HUES6 (cell line): Measurements from ENCODE around the gene BCAS3.
A peak's percentile ranks its signal among the peaks of the same experiment; 100 is the strongest.

Experiments
- H3K27ac ChIP-seq: 2 replicates; pipeline ENCODE4 v1.7.0; 2013; ENCODE audit warnings: low read depth, mild to moderate bottlenecking, low read length, inconsistent platforms
- H3K27me3 ChIP-seq: 2 replicates; pipeline ENCODE4 v1.6.1; 2013; ENCODE audit warnings: low read length; ENCODE audit not compliant: control insufficient read depth, insufficient read depth
- H3K36me3 ChIP-seq: 2 replicates; pipeline ENCODE4 v1.6.1; 2013; ENCODE audit warnings: low read length; ENCODE audit not compliant: control insufficient read depth, insufficient read depth
- H3K4me1 ChIP-seq: 2 replicates; pipeline ENCODE4 v1.6.1; 2013; ENCODE audit warnings: low read length; ENCODE audit not compliant: control insufficient read depth, insufficient read depth
- H3K4me3 ChIP-seq: 2 replicates; pipeline ENCODE4 v1.5.1; 2013; ENCODE audit warnings: low read depth, low read length
- H3K9ac ChIP-seq: one replicate; pipeline ENCODE4 v1.6.1; 2013; ENCODE audit warnings: mild to moderate bottlenecking, low read length
- H3K9me3 ChIP-seq: 2 replicates; pipeline ENCODE4 v1.6.1; 2013; ENCODE audit warnings: low read depth, low read length; ENCODE audit not compliant: control insufficient read depth, insufficient read depth

The BCAS3 gene

GRCh38 chr17:61414141-61414935 lies 736.7 kb downstream of the BCAS3 start:
- Histone ChIP-seq H3K27me3 (peaks cover 89% of the 10 kb centered on the region), H3K4me1 (peaks cover 14% of the 10 kb centered on the region), H3K27ac (no peak overlapping the region), H3K9ac (no peak overlapping the region), H3K4me3 (no peak overlapping the region), H3K9me3 (no peaks in the 10 kb centered on the region), H3K36me3 (no peaks in the 10 kb centered on the region)

DNA sequence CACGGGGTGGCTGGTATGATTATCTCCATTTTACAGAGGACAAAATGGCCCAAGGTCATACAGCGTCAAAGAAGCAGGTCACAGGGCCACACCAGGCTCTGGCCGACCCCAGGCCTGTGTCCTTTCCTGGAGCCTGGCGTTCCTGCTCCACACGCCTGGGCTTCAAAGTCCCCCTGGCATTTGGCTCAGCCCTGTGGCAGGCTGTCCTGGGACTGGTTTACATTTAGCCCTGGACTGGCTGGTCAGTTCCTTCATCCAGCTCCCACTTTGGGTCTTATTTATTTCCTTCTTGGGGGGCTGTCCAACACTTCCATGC lies 737.2 kb downstream of the BCAS3 start:
- Histone ChIP-seq H3K4me3 (no peak overlapping the region), H3K4me1 (peaks cover 14% of the 10 kb centered on the region), H3K9me3 (no peaks in the 10 kb centered on the region), H3K36me3 (no peaks in the 10 kb centered on the region), H3K27me3 (peaks cover 84% of the 10 kb centered on the region), H3K9ac (no peak overlapping the region), H3K27ac (no peak overlapping the region)

DNA sequence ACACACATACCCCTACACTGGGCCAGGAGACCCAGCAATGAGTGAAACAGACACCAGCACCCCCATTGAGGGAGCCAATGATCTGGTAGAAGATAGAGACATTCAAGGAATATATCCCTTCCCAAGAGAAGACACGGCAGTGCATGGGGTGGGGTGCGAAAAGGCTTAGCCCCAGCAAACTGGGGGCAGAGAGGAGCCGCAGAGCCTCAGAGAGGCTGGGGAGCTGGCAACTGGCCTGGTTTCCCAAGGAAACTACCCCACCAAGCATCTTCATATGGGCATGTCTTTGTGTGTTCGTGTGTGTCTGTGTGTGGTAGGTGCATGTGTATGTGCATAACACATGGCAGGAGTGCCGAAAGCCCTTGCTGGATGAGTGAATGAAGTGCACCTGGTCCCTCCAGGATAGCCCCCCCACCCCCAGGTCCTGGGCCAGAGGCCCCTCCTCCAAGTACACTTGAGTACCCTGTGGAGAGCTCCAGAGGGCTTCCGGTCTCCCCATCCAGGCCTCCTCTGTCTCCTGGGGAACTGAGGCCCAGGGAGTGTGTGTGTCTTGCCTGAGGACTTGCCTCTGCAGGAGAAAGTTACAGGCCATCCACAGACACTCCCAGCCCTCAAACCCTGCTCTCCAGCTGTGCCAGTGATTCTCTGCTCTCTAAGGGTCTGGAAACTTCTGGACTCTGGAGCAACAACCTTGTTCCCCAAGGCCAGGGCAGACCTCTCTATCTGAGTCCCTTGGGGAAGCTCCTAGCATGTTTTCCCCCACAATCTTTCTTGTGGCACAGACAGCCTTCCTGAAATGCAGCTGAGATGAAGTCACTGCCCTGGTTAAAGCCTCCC lies 737.9 kb downstream of the BCAS3 start:
- Histone ChIP-seq H3K4me1 (peaks cover 14% of the 10 kb centered on the region), H3K9me3 (no peaks in the 10 kb centered on the region), H3K27ac (no peak overlapping the region), H3K27me3 (peaks cover 78% of the 10 kb centered on the region), H3K4me3 (no peak overlapping the region), H3K9ac (no peak overlapping the region), H3K36me3 (no peaks in the 10 kb centered on the region)

GRCh38 chr17:61416211-61416539 lies 738.5 kb downstream of the BCAS3 start:
- Histone ChIP-seq H3K9me3 (no peaks in the 10 kb centered on the region), H3K36me3 (no peaks in the 10 kb centered on the region), H3K27ac (no peak overlapping the region), H3K4me1 (peaks cover 14% of the 10 kb centered on the region), H3K4me3 (peak overlapping the region; percentile 53), H3K27me3 (peaks cover 77% of the 10 kb centered on the region), H3K9ac (no peak overlapping the region)

DNA sequence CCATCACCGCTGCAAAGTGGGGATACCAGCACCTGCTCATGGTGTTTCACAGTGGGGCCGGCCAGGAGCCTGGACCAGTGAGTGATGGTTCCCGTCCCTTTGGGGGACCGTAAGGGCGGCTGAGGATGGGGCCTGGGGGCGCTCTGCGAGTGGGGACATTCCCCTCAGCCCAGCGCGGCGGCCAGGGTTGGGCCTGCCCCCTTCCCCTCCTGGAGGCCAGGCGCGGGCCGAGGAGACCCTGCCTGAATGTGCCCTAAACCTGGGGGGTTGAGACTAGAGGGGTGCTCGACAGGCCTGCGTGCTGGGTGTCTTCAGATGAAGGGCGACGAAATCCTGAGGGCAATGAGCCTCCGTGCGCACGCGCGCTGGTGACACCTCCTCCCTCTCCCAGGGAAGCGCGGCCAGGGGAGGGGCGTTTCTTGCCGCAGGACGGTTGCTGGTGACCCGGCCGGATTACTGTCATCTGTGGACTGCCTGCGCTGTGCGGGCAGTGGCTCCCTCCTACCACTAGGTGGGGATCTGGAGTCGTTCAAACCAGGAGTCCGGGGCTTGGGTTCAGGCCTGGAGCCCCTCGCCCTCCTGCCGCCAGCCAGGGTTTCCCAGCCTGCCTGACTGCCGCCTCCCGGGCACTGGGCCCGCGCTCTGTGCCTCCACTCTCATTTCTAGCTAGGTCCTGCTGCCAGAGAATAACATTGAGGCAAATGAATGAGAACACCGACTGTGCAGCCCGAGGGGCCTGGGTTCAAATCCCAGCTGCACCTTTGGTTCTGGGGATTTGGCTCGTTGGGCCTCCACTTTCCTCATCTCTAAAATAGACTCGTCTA lies 739.1 kb downstream of the BCAS3 start:
- H3K9me3 ChIP-seq = no peaks in the 10 kb centered on the region
- H3K9ac ChIP-seq = no peak overlapping the region
- H3K36me3 ChIP-seq = no peaks in the 10 kb centered on the region
- H3K4me3 ChIP-seq = peak overlapping the region; percentile 53
- H3K27me3 ChIP-seq = peaks cover 75% of the 10 kb centered on the region
- H3K4me1 ChIP-seq = peaks cover 14% of the 10 kb centered on the region
- H3K27ac ChIP-seq = no peak overlapping the region

- Histone ChIP-seq H3K27me3 (peaks cover 71% of the 10 kb centered on the region), H3K36me3 (no peaks in the 10 kb centered on the region), H3K4me1 (peaks cover 11% of the 10 kb centered on the region), H3K9me3 (no peaks in the 10 kb centered on the region), H3K9ac (no peak overlapping the region), H3K4me3 (no peak overlapping the region), H3K27ac (no peak overlapping the region)
Measured at GRCh38 chr17:61418449-61418848, 740.8 kb downstream of the BCAS3 start.

DNA sequence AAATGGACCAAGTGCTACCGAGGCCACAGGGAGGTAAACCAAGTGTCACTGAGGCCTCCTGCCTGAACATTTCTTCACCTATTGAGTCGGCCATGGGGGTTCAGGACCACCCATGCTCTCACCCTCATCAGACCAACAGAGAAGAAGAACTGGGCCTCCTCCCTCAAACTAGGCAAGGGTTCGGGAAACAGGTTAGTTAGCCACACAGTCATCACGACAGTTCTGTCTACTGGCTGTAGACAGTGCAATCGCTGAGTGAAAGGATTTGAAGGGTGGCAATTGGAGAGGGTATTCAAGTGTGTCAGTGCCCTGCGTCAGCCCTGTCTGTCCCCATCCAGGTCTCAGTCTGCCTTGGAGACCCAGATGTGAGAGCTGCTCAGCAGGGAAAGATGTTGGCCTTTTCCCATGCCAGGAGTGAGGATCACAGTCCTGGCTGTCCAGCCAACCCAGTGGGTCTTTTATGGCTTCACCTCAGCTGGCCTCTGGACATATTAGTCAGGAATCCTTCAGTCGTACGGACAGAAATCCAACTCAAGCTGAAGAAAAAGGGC lies 741.9 kb downstream of the BCAS3 start:
- Histone ChIP-seq H3K36me3 (no peaks in the 10 kb centered on the region), H3K27ac (no peak overlapping the region), H3K4me1 (peaks cover 9% of the 10 kb centered on the region; the same call in 1 of the 2 replicates), H3K9ac (no peak overlapping the region), H3K27me3 (peaks cover 61% of the 10 kb centered on the region), H3K4me3 (no peak overlapping the region), H3K9me3 (no peaks in the 10 kb centered on the region)

DNA sequence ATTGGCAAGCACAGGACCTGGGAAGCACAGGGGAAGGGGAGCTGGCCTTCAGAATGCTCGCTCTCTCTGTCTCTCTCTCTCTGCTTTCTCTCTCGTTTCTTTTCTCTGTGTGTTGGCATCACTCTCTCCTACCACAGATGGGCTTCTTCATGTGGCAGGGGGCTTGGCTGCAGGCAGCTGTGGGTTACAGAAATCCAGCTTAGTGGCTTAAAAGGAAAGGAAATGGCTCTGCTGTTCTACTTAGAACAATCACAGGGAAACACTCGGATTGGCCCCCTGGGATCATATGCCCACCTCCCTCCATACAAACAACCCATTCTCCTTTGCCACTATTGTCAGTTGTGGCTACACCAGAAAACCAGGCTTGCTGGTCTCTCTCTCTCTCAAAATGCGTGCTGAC lies 742.4 kb downstream of the BCAS3 start:
- no peaks in the 10 kb centered on the region for H3K36me3 ChIP-seq
- H3K27ac ChIP-seq = no peak overlapping the region
- peaks cover 9% of the 10 kb centered on the region; the same call in 1 of the 2 replicates for H3K4me1 ChIP-seq
- H3K9ac ChIP-seq = no peak overlapping the region
- no peaks in the 10 kb centered on the region for H3K9me3 ChIP-seq
- no peak overlapping the region for H3K4me3 ChIP-seq
- peaks cover 57% of the 10 kb centered on the region for H3K27me3 ChIP-seq

DNA sequence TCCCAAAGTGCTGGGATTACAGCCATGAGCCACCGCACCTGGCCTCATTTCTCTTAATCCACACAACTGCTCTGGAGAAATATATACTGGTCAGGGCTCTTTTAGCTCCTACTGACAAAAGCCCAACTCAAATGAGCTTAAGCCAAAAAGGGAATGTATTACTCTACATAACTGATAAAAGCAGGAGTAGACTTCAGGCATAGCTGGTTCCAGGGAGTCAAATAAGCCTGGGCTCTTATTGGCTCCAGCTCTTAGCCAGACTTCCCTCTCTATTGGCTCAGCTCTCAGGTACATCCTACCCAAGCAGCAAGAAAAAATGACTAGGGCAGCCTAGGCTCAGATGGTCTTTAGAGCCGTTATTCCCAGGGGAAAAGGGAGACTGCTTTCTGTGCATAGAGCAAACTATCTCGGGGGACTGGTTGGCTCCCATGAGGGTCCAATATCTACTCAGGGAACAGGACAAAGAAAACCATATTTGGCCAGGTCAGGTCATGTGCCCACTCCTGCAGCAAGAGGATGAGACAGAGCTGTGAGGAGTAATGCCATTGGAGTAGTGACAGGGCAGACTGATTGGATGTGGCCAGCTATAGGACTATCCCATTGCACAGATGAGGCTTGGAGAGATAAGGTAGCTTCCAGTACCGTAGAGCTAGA lies 743.2 kb downstream of the BCAS3 start:
- H3K27me3 ChIP-seq = peaks cover 48% of the 10 kb centered on the region
- H3K36me3 ChIP-seq = no peaks in the 10 kb centered on the region
- no peak overlapping the region for H3K27ac ChIP-seq
- H3K9ac ChIP-seq = no peak overlapping the region
- H3K4me1 ChIP-seq = peaks cover 13% of the 10 kb centered on the region; the same call in 1 of the 2 replicates
- H3K4me3 ChIP-seq = no peak overlapping the region
- H3K9me3 ChIP-seq = no peaks in the 10 kb centered on the region

- H3K9me3 ChIP-seq = no peaks in the 10 kb centered on the region
- no peak overlapping the region for H3K27ac ChIP-seq
- H3K36me3 ChIP-seq = no peaks in the 10 kb centered on the region
- H3K9ac ChIP-seq = no peak overlapping the region
- H3K4me1 ChIP-seq = peaks cover 7% of the 10 kb centered on the region; the same call in 1 of the 2 replicates
- peaks cover 42% of the 10 kb centered on the region for H3K27me3 ChIP-seq
- H3K4me3 ChIP-seq = no peak overlapping the region
Measured at GRCh38 chr17:61421460-61421859, 743.8 kb downstream of the BCAS3 start.
